ENCODE results near the gene SRCAP. TPM values are rescaled to one million over a fixed set of nuclear protein-coding genes. Genes with fewer than 3 reads are reported as not detected.

The SRCAP gene
- total and polyA plus RNA-seq, 2 of the 8 experiments (the other 6 are each of a cell fraction or from before 2014, with no cell fraction given): 5.5 to 54.3 TPM

DNA sequence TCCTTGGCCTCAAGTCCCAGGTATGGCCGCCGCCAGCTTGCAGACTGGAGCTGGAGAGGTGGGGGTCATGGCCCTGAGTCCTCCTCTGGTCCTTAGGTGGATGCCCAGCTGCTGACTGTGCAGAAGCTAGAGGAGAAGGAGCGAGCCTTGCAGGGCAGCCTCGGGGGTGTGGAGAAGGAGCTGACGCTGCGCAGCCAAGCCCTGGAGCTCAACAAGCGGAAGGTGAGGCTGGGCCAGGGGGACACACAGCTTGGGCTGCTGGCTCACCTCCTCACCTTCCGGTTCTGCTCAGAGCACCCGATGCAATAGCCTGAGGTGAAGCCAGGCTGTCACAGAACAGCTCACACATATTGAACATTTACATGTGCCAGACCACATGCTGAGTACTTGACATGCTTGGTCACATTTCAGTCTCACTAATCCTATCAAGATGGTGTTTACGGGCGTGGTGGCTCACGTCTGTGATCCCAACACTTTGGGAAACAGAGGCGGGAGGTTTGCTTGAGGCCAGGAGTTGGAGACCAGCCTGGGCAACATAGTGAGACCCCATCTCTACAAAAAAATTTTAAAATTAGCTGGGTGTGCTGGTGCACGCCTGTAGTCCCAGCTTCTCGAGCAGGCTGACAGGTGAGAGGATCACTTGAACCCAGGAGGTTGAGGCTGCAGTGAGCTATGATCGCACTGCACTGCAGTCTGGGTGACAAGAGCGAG is 70.6 kb downstream of the SRCAP start:
- H4K8ac ChIP-seq (ENCODE audit: extremely low read depth, insufficient read depth, low read length): no peak overlapping the region; the same call in 1 of the 2 replicates
- no peak overlapping the region for H3K56ac ChIP-seq (replicated peaks; ENCODE audit: insufficient read length, low read depth, low read length)
- H2AFZ ChIP-seq (ENCODE audit: low read length): no peak overlapping the region
- no peak overlapping the region for H3K14ac ChIP-seq (ENCODE audit: insufficient read length)
- FAIRE-seq (no peak), DNase-seq (ENCODE audit: low read depth in 1 of 2, low spot score in 2 of 2) (no peak)
- no peaks in the 10 kb centered on the region for H3K79me2 ChIP-seq (ENCODE audit: control insufficient read depth in 1 of 2, insufficient read depth in 2 of 2, low read length in 2 of 2)
- no peaks in the 10 kb centered on the region; the same call in 1 of the 2 replicates for H3K79me1 ChIP-seq (ENCODE audit: low read depth, low read length)
- no peak overlapping the region for H3K23ac ChIP-seq (ENCODE audit: insufficient read length)
- H4K20me1 ChIP-seq (replicated peaks in 1 of 2; ENCODE audit: control insufficient read depth in 1 of 2, insufficient read depth in 2 of 2, low read length in 2 of 2): peaks cover 11 to 31% of the 10 kb centered on the region in 2 experiments
- no peak overlapping the region; the same call in 1 of the 2 replicates for H2BK5ac ChIP-seq (ENCODE audit: low read depth, low read length)
- ChIA-PET POLR2A (ENCODE audit: partially characterized antibody) (interaction anchor here (0.7 to 6.6 kb wide), 10 partner anchors 8 to 132 kb away, joined by 3 to 42 read pairs (median 5); partner anchors contain the start of gene CFAP119), CTCF (ENCODE audit: partially characterized antibody) (no interaction called here)
- H3K18ac ChIP-seq (ENCODE audit: extremely low read depth, low read length): no peak overlapping the region
- H4K91ac ChIP-seq (replicated peaks; ENCODE audit: insufficient read length, low read length): no peak overlapping the region
- H3K23me2 ChIP-seq (ENCODE audit: low read depth, low read length): no peaks in the 10 kb centered on the region
- no peak overlapping the region for H3K27ac ChIP-seq (ENCODE audit: low read depth, low read length)
- H2BK12ac ChIP-seq (ENCODE audit: low read depth, low read length): no peak overlapping the region
- H2BK120ac ChIP-seq (replicated peaks; ENCODE audit: low read depth, low read length): no peak overlapping the region
- H3K4me3 ChIP-seq (ENCODE audit: extremely low read depth in 1 of 4, insufficient read depth in 2 of 4, low read depth in 3 of 4, low read length in 4 of 4): no peak overlapping the region
- no peak overlapping the region for H2AK5ac ChIP-seq (ENCODE audit: low read depth, low read length)
- no peak overlapping the region for H3K4me2 ChIP-seq (ENCODE audit: insufficient read depth in 1 of 2, low read depth in 2 of 2, low read length in 2 of 2)
- H3K9ac ChIP-seq (replicated peaks in 1 of 4; ENCODE audit: extremely low read depth in 1 of 4, low read depth in 3 of 4, low read length in 3 of 4): no peak overlapping the region
- no peak overlapping the region for H2BK20ac ChIP-seq (ENCODE audit: low read length)
- no peak overlapping the region for H2BK15ac ChIP-seq (ENCODE audit: low read length)
- no peaks in the 10 kb centered on the region for H3K27me3 ChIP-seq (replicated peaks in 1 of 4; ENCODE audit: control insufficient read depth in 3 of 4, extremely low read depth in 1 of 4, insufficient read depth in 3 of 4, low read length in 3 of 4)
- no peaks in the 10 kb centered on the region for H3K4me1 ChIP-seq (replicated peaks in 1 of 4; ENCODE audit: control insufficient read depth in 3 of 4, insufficient read depth in 4 of 4, low read length in 3 of 4)
- no peak overlapping the region for H3K4ac ChIP-seq (replicated peaks; ENCODE audit: insufficient read length, low read depth, low read length)
- no peak overlapping the region for H4K5ac ChIP-seq (ENCODE audit: insufficient read length, low read depth, low read length)
- no peaks in the 10 kb centered on the region for H3K9me3 ChIP-seq (ENCODE audit: insufficient read depth in 2 of 2, low read depth in 1 of 2, low read length in 1 of 2)
- peaks cover 53 to 89% (median 79%) of the 10 kb centered on the region in 4 experiments for H3K36me3 ChIP-seq (ENCODE audit: control insufficient read depth in 2 of 4, insufficient read depth in 4 of 4, low read length in 3 of 4)
- whole genome bisulfite sequencing, 2 experiments (ENCODE audit: extremely low coverage in 1 of 2, insufficient coverage in 1 of 2, insufficient read length in 1 of 2, insufficient replicate concordance in 2 of 2, low coverage in 1 of 2, low lambda C conversion rate in 2 of 2, missing lambda C conversion rate in 1 of 2): 92% methylated on average over 17 of the region's 17 CpGs; no CpG with 5 or more reads in 1 of the 2 experiments
- TF ChIP-seq CTCF (IDR thresholded peaks at IDR 0.05; ENCODE audit: control extremely low read depth in 1 of 3, insufficient read depth in 1 of 3, low read depth in 1 of 3, low read length in 3 of 3) (no peak), MAFK (IDR thresholded peaks at IDR 0.05; ENCODE audit: low read depth, low read length) (no peak)

Data from H1 (cell line).